Activated T-helper 2 cell treated with anti-CD3 and anti-CD28 coated beads, Interferon-gamma antibody, Interleukin-2, Interleukin-4, amounts not matched to agents 10 μg/mL and 5 μg/mL and 100 μg/mL, durations not matched to agents 14 hours and 24 hours and 36 hours (primary cell): Measurements from ENCODE around the gene FAM3D. TPM values are rescaled to one million over a fixed set of nuclear protein-coding genes. Genes with fewer than 3 reads are reported as not detected.
A peak's percentile ranks its signal among the peaks of the same experiment; 100 is the strongest.

Experiments used
- DNase-seq: peaks from one replicate; pipeline ENCODE4 v3.0.0; 2021; ENCODE audit warnings: low spot score
- H3K27ac Mint-ChIP-seq: one replicate; pipeline ENCODE4 v1.8.0; 2021; ENCODE audit warnings: mixed read lengths
- H3K27me3 Mint-ChIP-seq: one replicate; pipeline ENCODE4 v1.8.0; 2021; ENCODE audit warnings: low read depth, mixed read lengths
- H3K36me3 Mint-ChIP-seq: one replicate; pipeline ENCODE4 v1.8.0; 2021; ENCODE audit warnings: low read depth, mixed read lengths
- H3K4me1 Mint-ChIP-seq: one replicate; pipeline ENCODE4 v1.8.0; 2021; ENCODE audit warnings: low read depth, mixed read lengths
- H3K4me3 Mint-ChIP-seq: one replicate; pipeline ENCODE4 v1.8.0; 2021; ENCODE audit warnings: low read depth, mild to moderate bottlenecking, moderate library complexity, mixed read lengths
- H3K9me3 Mint-ChIP-seq: one replicate; pipeline ENCODE4 v1.8.0; 2021; ENCODE audit warnings: mixed read lengths
- intact Hi-C: fragments of 100-400 bp; cut with micrococcal nuclease; formaldehyde crosslinking; loops from one replicate; pipeline ENCODE4 v1.15.1; 2023
- total RNA-seq: library from RNA; stranded (reverse); gene quantifications from 2 replicates; pipeline ENCODE4 v1.2.3, GENCODE V29; 2022

FAM3D gene
- total RNA-seq, 1 donor from 2014 or later, result not detected

- intact Hi-C loops, result no loop called here
These were observed 23.7 kb downstream of the FAM3D start for GRCh38 chr3:58642846-58643245.

GRCh38 chr3:58640700-58641372 lies 25.7 kb downstream of the FAM3D start:
- peak; percentile 38 for DNase-seq
- H3K9me3 Mint-ChIP-seq, result no peaks in the 10 kb centered on the region
- no peak overlapping the region for H3K4me3 Mint-ChIP-seq
- H3K27me3 Mint-ChIP-seq, result peaks cover 3% of the 10 kb centered on the region
- H3K36me3 Mint-ChIP-seq, result no peaks in the 10 kb centered on the region
- intact Hi-C loops, result loop anchor here (2.0 kb wide), 1 partner anchor 414 kb away; no protein-coding TSS in a partner anchor
- H3K4me1 Mint-ChIP-seq, result no peaks in the 10 kb centered on the region
- H3K27ac Mint-ChIP-seq, result no peak overlapping the region

More at GRCh38 chr3:58642846-58643245, 23.7 kb downstream of the FAM3D start:
- no peak overlapping the region for H3K4me3 Mint-ChIP-seq
- no peaks in the 10 kb centered on the region for H3K9me3 Mint-ChIP-seq
- DNase-seq, result no peak
- H3K4me1 Mint-ChIP-seq, result no peaks in the 10 kb centered on the region
- H3K36me3 Mint-ChIP-seq, result no peaks in the 10 kb centered on the region
- H3K27me3 Mint-ChIP-seq, result peaks cover 1% of the 10 kb centered on the region
- no peak overlapping the region for H3K27ac Mint-ChIP-seq

GRCh38 chr3:58639842-58640241 lies 26.7 kb downstream of the FAM3D start:
- no peaks in the 10 kb centered on the region for H3K36me3 Mint-ChIP-seq
- intact Hi-C loops, result loop anchor here (2.0 kb wide), 1 partner anchor 415 kb away; no protein-coding TSS in a partner anchor
- no peaks in the 10 kb centered on the region for H3K9me3 Mint-ChIP-seq
- DNase-seq, result no peak
- no peak overlapping the region for H3K27ac Mint-ChIP-seq
- peaks cover 4% of the 10 kb centered on the region for H3K27me3 Mint-ChIP-seq
- H3K4me1 Mint-ChIP-seq, result no peaks in the 10 kb centered on the region
- no peak overlapping the region for H3K4me3 Mint-ChIP-seq

- Mint-ChIP-seq H3K27me3 (peaks cover 2% of the 10 kb centered on the region), H3K9me3 (no peaks in the 10 kb centered on the region), H3K27ac (no peak overlapping the region), H3K36me3 (no peaks in the 10 kb centered on the region), H3K4me1 (no peaks in the 10 kb centered on the region), H3K4me3 (no peak overlapping the region)
- no peak for DNase-seq
- intact Hi-C loops, result no loop called here
These were observed 27.6 kb downstream of the FAM3D start for GRCh38 chr3:58639001-58639400.

GRCh38 chr3:58638591-58638990 lies 28.0 kb downstream of the FAM3D start:
- Mint-ChIP-seq H3K9me3 (no peaks in the 10 kb centered on the region), H3K4me3 (no peak overlapping the region), H3K36me3 (no peaks in the 10 kb centered on the region), H3K27me3 (peaks cover 2% of the 10 kb centered on the region), H3K27ac (no peak overlapping the region), H3K4me1 (no peaks in the 10 kb centered on the region)
- DNase-seq, result no peak
- intact Hi-C loops, result no loop called here

GRCh38 chr3:58637509-58637908 lies 29.1 kb downstream of the FAM3D start:
- intact Hi-C loops, result no loop called here
- Mint-ChIP-seq H3K9me3 (no peaks in the 10 kb centered on the region), H3K27me3 (peaks cover 2% of the 10 kb centered on the region), H3K36me3 (no peaks in the 10 kb centered on the region), H3K4me3 (no peak overlapping the region), H3K4me1 (no peaks in the 10 kb centered on the region), H3K27ac (no peak overlapping the region)
- no peak for DNase-seq

- peaks cover 2% of the 10 kb centered on the region for H3K27me3 Mint-ChIP-seq
- H3K9me3 Mint-ChIP-seq, result no peaks in the 10 kb centered on the region
- intact Hi-C loops, result no loop called here
- H3K36me3 Mint-ChIP-seq, result no peaks in the 10 kb centered on the region
- no peak for DNase-seq
- H3K27ac Mint-ChIP-seq, result no peak overlapping the region
- H3K4me1 Mint-ChIP-seq, result no peaks in the 10 kb centered on the region
- H3K4me3 Mint-ChIP-seq, result no peak overlapping the region
These were observed 30.9 kb downstream of the FAM3D start for GRCh38 chr3:58635371-58636285.

- H3K36me3 Mint-ChIP-seq, result no peaks in the 10 kb centered on the region
- no peak overlapping the region for H3K27ac Mint-ChIP-seq
- no peaks in the 10 kb centered on the region for H3K4me1 Mint-ChIP-seq
- no peak for DNase-seq
- no peaks in the 10 kb centered on the region for H3K9me3 Mint-ChIP-seq
- intact Hi-C loops, result loop anchor here (5.0 kb wide), 1 partner anchor 311 kb away; no protein-coding TSS in a partner anchor
- peaks cover 2% of the 10 kb centered on the region for H3K27me3 Mint-ChIP-seq
- no peak overlapping the region for H3K4me3 Mint-ChIP-seq
These were observed 33.3 kb downstream of the FAM3D start for GRCh38 chr3:58633157-58633865.

GRCh38 chr3:58631742-58632141 lies 34.8 kb downstream of the FAM3D start:
- no peak overlapping the region for H3K27ac Mint-ChIP-seq
- H3K36me3 Mint-ChIP-seq, result no peaks in the 10 kb centered on the region
- H3K4me3 Mint-ChIP-seq, result no peak overlapping the region
- no peaks in the 10 kb centered on the region for H3K4me1 Mint-ChIP-seq
- DNase-seq, result no peak
- peaks cover 2% of the 10 kb centered on the region for H3K27me3 Mint-ChIP-seq
- no peaks in the 10 kb centered on the region for H3K9me3 Mint-ChIP-seq
- intact Hi-C loops, result loop anchor here (5.0 kb wide), 1 partner anchor 309 kb away; no protein-coding TSS in a partner anchor

- Mint-ChIP-seq H3K4me1 (no peaks in the 10 kb centered on the region), H3K27ac (no peak overlapping the region), H3K27me3 (no peaks in the 10 kb centered on the region), H3K9me3 (no peaks in the 10 kb centered on the region), H3K36me3 (no peaks in the 10 kb centered on the region), H3K4me3 (no peak overlapping the region)
- intact Hi-C loops, result loop anchor here (1.0 to 5.0 kb wide), 3 partner anchors 62 to 324 kb away; partner anchors contain the start of genes HTD2 and RPP14
- DNase-seq, result no peak
These were observed 35.9 kb downstream of the FAM3D start for GRCh38 chr3:58630710-58631092.

GRCh38 chr3:58630076-58630709 lies 36.4 kb downstream of the FAM3D start:
- H3K4me3 Mint-ChIP-seq, result no peak overlapping the region
- intact Hi-C loops, result loop anchor here (1.0 to 5.0 kb wide), 3 partner anchors 62 to 324 kb away; partner anchors contain the start of genes HTD2 and RPP14
- no peaks in the 10 kb centered on the region for H3K9me3 Mint-ChIP-seq
- DNase-seq, result peak; percentile 30
- no peaks in the 10 kb centered on the region for H3K36me3 Mint-ChIP-seq
- no peaks in the 10 kb centered on the region for H3K27me3 Mint-ChIP-seq
- H3K27ac Mint-ChIP-seq, result no peak overlapping the region
- H3K4me1 Mint-ChIP-seq, result no peaks in the 10 kb centered on the region

GRCh38 chr3:58629629-58630028 lies 36.9 kb downstream of the FAM3D start:
- Mint-ChIP-seq H3K4me1 (no peaks in the 10 kb centered on the region), H3K36me3 (no peaks in the 10 kb centered on the region), H3K4me3 (no peak overlapping the region), H3K27me3 (no peaks in the 10 kb centered on the region), H3K27ac (no peak overlapping the region), H3K9me3 (no peaks in the 10 kb centered on the region)
- no peak for DNase-seq
- intact Hi-C loops, result loop anchor here (1.0 to 5.0 kb wide), 3 partner anchors 61 to 323 kb away; partner anchors contain the start of genes HTD2 and RPP14
